GM21717 (cell line): ENCODE measurements around the gene PLXNB3.

ENCODE experiments used
- ATAC-seq: cut with Tn5 transposase; IDR thresholded peaks from one replicate; pipeline ENCODE4 v1.9.1; 2021; ENCODE audit warnings: mild to moderate bottlenecking, moderate library complexity; ENCODE audit not compliant: unreplicated experiment

The PLXNB3 gene

GRCh38 chrX:153784325-153784967, 20.4 kb downstream of the PLXNB3 start:
- ATAC-seq: no peak

GRCh38 chrX:153786669-153787068, 22.6 kb downstream of the PLXNB3 start:
- no peak for ATAC-seq

GRCh38 chrX:153789654-153790053, 25.6 kb downstream of the PLXNB3 start:
- ATAC-seq: no peak

GRCh38 chrX:153791104-153791852, 27.2 kb downstream of the PLXNB3 start:
- ATAC-seq: no peak

GRCh38 chrX:153792368-153792767, 28.3 kb downstream of the PLXNB3 start:
- ATAC-seq: no peak

- peak; percentile 5 for ATAC-seq
Observed at GRCh38 chrX:153793291-153793690, 29.2 kb downstream of the PLXNB3 start.

GRCh38 chrX:153794018-153794896, 30.2 kb downstream of the PLXNB3 start, which contains the start of the genes IDH3G and SSR4:
IDH3G (minus strand) TSS chrX:153794375; CDS start chrX:153794326, 49 bp downstream.
SSR4 (plus strand) TSS chrX:153794668; CDS start chrX:153794688, 20 bp downstream.
- ATAC-seq: peak; percentile 83

- no peak for ATAC-seq
Observed at GRCh38 chrX:153794897-153795816, 31.1 kb downstream of the PLXNB3 start.

- ATAC-seq: no peak
Observed at GRCh38 chrX:153797415-153798015, 33.5 kb downstream of the PLXNB3 start.

GRCh38 chrX:153799326-153799725, 35.3 kb downstream of the PLXNB3 start:
- ATAC-seq: no peak

GRCh38 chrX:153800177-153800722, 36.2 kb downstream of the PLXNB3 start:
- no peak for ATAC-seq

- ATAC-seq: no peak
Observed at GRCh38 chrX:153800746-153801145, 36.7 kb downstream of the PLXNB3 start.

GRCh38 chrX:153801669-153802068, 37.6 kb downstream of the PLXNB3 start:
- no peak for ATAC-seq

GRCh38 chrX:153802513-153803045, 38.5 kb downstream of the PLXNB3 start:
- ATAC-seq: no peak

GRCh38 chrX:153803211-153804099, 39.4 kb downstream of the PLXNB3 start:
- no peak for ATAC-seq

- ATAC-seq: no peak
Observed at GRCh38 chrX:153804100-153804595, 40.1 kb downstream of the PLXNB3 start.

- no peak for ATAC-seq
Observed at GRCh38 chrX:153804621-153805020, 40.6 kb downstream of the PLXNB3 start.

GRCh38 chrX:153805436-153805835, 41.4 kb downstream of the PLXNB3 start:
- no peak for ATAC-seq
